Naive thymus-derived CD4-positive, alpha-beta T cell (primary cell): ENCODE results near the gene TEKTIP1. TPM values are rescaled to one million over a fixed set of nuclear protein-coding genes. Genes with fewer than 3 reads are reported as not detected.
A peak's percentile ranks its signal among the peaks of the same experiment; 100 is the strongest.

Experiments
- ATAC-seq: fragments of 150-1000 bp; cut with Tn5 transposase; 2 replicates; pipeline ENCODE4 v1.10.0; 2021; ENCODE audit warnings: mild to moderate bottlenecking, moderate library complexity
- CTCF ChIA-PET: fragments of 350-600 bp; sonication (Branson Sonifier 250); formaldehyde crosslinking; loops from one replicate; lab custom pipeline; 2021; ENCODE audit warnings: antibody characterized with exemption; lab: Charles Lee
- POLR2A ChIA-PET: fragments of 350-600 bp; sonication (Branson Sonifier 250); formaldehyde crosslinking; loops from one replicate; lab custom pipeline; 2021; ENCODE audit warnings: antibody characterized with exemption, inconsistent platforms; lab: Charles Lee
- DNase-seq, 9 donors: peaks; one replicate each; pipeline versions ENCODE4 v3.0.0 to v3.0.0-alpha.2; 2020 to 2022; ENCODE audit warnings: mixed read lengths in 1 of 9
- H3K27ac ChIP-seq: one replicate; pipeline ENCODE4 v1.7.0; 2013; ENCODE audit warnings: mild to moderate bottlenecking, low read depth, low read length, moderate library complexity
- H3K27me3 ChIP-seq, 2 donors: one replicate each; pipeline ENCODE4 v1.7.0; 2013; ENCODE audit warnings: low read length in 2 of 2, mild to moderate bottlenecking in 2 of 2, moderate library complexity in 2 of 2; ENCODE audit not compliant: control insufficient read depth in 2 of 2, insufficient read depth in 2 of 2
- H3K36me3 ChIP-seq, 3 experiments: 1 replicate in 2 of 3; 2 replicates in 1 of 3; pipeline ENCODE4 v1.7.0; 2013; ENCODE audit warnings: low read length in 3 of 3, mild to moderate bottlenecking in 3 of 3, moderate library complexity in 1 of 3; ENCODE audit not compliant: insufficient read depth in 3 of 3, control insufficient read depth in 2 of 3
- H3K4me1 ChIP-seq, 2 donors: one replicate each; pipeline ENCODE4 v1.7.0; 2013; ENCODE audit warnings: low read length in 2 of 2, mild to moderate bottlenecking in 2 of 2, moderate library complexity in 1 of 2; ENCODE audit not compliant: control insufficient read depth in 2 of 2, insufficient read depth in 2 of 2
- H3K4me3 ChIP-seq: 2 replicates; pipeline ENCODE4 v1.7.0; 2013; ENCODE audit warnings: mild to moderate bottlenecking, low read length
- H3K9me3 ChIP-seq, 3 experiments: 1 replicate in 2 of 3; 2 replicates in 1 of 3; pipeline ENCODE4 v1.7.0; 2013; ENCODE audit warnings: low read length in 3 of 3; ENCODE audit not compliant: control insufficient read depth in 2 of 3
- H3K27ac Mint-ChIP-seq, 9 donors: one replicate each; pipeline ENCODE4 v1.8.0; 2020 to 2022; ENCODE audit warnings: mixed read lengths in 9 of 9, mild to moderate bottlenecking in 8 of 9, moderate library complexity in 5 of 9, inconsistent platforms in 2 of 9
- H3K27me3 Mint-ChIP-seq, 5 donors: one replicate each; pipeline ENCODE4 v1.8.0; 2021 to 2022; ENCODE audit warnings: mixed read lengths in 5 of 5, mild to moderate bottlenecking in 1 of 5
- H3K36me3 Mint-ChIP-seq, 5 donors: one replicate each; pipeline ENCODE4 v1.8.0; 2020 to 2022; ENCODE audit warnings: mixed read lengths in 5 of 5, mild to moderate bottlenecking in 3 of 5, inconsistent platforms in 1 of 5
- H3K4me1 Mint-ChIP-seq, 7 donors: one replicate each; pipeline ENCODE4 v1.8.0; 2020 to 2022; ENCODE audit warnings: mixed read lengths in 7 of 7, mild to moderate bottlenecking in 3 of 7, inconsistent platforms in 1 of 7
- H3K4me3 Mint-ChIP-seq, 10 donors: one replicate each; pipeline ENCODE4 v1.8.0; 2020 to 2022; ENCODE audit warnings: mild to moderate bottlenecking in 10 of 10, mixed read lengths in 10 of 10, moderate library complexity in 6 of 10, inconsistent platforms in 2 of 10
- H3K9me3 Mint-ChIP-seq, 11 donors: one replicate each; pipeline ENCODE4 v1.8.0; 2020 to 2022; ENCODE audit warnings: mixed read lengths in 11 of 11, mild to moderate bottlenecking in 4 of 11, inconsistent platforms in 1 of 11, moderate library complexity in 1 of 11
- intact Hi-C, 2 donors: fragments of 100-400 bp; cut with micrococcal nuclease; formaldehyde crosslinking; loops; one replicate each; pipeline ENCODE4 v1.15.1; 2023
- polyA plus RNA-seq, 2 donors: library from polyadenylated mRNA; unstranded; fragments of 300-500 nt; fragmentation: Illumina TruSeq; gene quantifications; one replicate each; pipeline ENCODE4 v1.2.3, GENCODE V29; 2021
- total RNA-seq, 6 experiments: library from RNA in 5 of 6; stranded (reverse) in 5 of 6; gene quantifications; 1 replicate in 5 of 6; 2 replicates in 1 of 6; pipeline ENCODE4 v1.2.3 and lab custom pipeline; 2021 to 2026

Gene TEKTIP1
- total and polyA plus RNA-seq, 7 experiments from 2014 or later: 5.6 to 11.5 (median 10.6) TPM; not detected in 2

DNA sequence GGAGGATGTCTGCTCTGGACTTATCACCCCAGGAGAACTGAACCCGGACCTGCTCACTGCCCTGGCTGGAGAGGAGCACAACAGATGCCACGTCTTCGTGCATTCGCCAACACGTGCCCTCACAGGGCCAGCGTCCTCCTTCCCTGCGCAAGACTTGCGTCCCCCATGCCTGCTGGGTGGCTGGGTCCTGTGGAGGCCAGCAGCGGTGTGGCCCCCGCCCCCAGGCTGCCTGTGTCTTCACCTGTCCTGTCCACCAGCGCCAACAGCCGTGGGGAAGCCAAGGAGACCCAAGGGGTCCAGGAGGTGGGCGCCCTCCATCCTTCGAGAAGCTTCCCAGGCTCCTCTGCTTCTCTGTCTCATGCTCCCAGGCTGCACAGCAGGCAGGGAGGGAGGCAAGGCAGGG is 3.4 kb upstream of the TEKTIP1 start:
- Histone ChIP-seq H3K27ac (no peak overlapping the region), H3K4me1 (no peaks in the 10 kb centered on the region), H3K27me3 (no peaks in the 10 kb centered on the region), H3K4me3 (no peak overlapping the region), H3K9me3 (no peaks in the 10 kb centered on the region), H3K36me3 (peaks cover 0 to 70% (median 0%) of the 10 kb centered on the region in 3 experiments)
- Mint-ChIP-seq H3K4me3 (no peak overlapping the region), H3K4me1 (peaks cover 0 to 2% (median 0%) of the 10 kb centered on the region in 7 donors), H3K27me3 (no peaks in the 10 kb centered on the region), H3K27ac (no peak overlapping the region), H3K36me3 (peaks cover 4 to 22% (median 7%) of the 10 kb centered on the region in 5 donors), H3K9me3 (peaks cover 0 to 2% (median 0%) of the 10 kb centered on the region in 11 donors)
- no peak for DNase-seq
- ChIA-PET POLR2A (no interaction called here), CTCF (no interaction called here)
- intact Hi-C loops: no loop called here
- ATAC-seq: no peak

DNA sequence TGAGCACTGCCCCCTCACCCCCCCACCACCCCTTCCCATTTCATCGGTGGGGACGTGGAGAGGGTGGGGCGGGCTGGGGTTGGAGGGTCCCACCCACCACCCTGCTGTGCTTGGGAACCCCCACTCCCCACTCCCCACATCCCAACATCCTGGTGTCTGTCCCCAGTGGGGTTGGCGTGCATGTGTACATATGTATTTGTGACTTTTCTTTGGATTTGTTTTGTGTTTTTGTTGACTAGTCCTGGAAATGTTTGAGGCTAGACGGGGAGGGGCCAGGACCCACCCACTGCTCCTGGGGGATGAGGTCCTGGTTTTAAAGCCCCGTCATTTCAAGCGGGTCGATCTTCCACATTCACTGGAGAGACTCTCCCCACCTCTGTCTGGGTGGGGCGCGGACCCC is 3.0 kb upstream of the TEKTIP1 start:
- Mint-ChIP-seq H3K36me3 (peaks cover 4 to 22% (median 7%) of the 10 kb centered on the region in 5 donors), H3K4me1 (peaks cover 0 to 2% (median 0%) of the 10 kb centered on the region in 7 donors), H3K27ac (peak overlapping the region in 2 of 9 donors; percentile 52 to 63), H3K4me3 (no peak overlapping the region), H3K9me3 (peaks cover 0 to 2% (median 0%) of the 10 kb centered on the region in 11 donors), H3K27me3 (no peaks in the 10 kb centered on the region)
- Histone ChIP-seq H3K27me3 (no peaks in the 10 kb centered on the region), H3K4me1 (no peaks in the 10 kb centered on the region), H3K9me3 (no peaks in the 10 kb centered on the region), H3K27ac (no peak overlapping the region), H3K36me3 (peaks cover 0 to 65% (median 0%) of the 10 kb centered on the region in 3 experiments), H3K4me3 (no peak overlapping the region)
- DNase-seq: no peak
- intact Hi-C loops: no loop called here
- ChIA-PET CTCF (no interaction called here), POLR2A (no interaction called here)
- no peak for ATAC-seq

DNA sequence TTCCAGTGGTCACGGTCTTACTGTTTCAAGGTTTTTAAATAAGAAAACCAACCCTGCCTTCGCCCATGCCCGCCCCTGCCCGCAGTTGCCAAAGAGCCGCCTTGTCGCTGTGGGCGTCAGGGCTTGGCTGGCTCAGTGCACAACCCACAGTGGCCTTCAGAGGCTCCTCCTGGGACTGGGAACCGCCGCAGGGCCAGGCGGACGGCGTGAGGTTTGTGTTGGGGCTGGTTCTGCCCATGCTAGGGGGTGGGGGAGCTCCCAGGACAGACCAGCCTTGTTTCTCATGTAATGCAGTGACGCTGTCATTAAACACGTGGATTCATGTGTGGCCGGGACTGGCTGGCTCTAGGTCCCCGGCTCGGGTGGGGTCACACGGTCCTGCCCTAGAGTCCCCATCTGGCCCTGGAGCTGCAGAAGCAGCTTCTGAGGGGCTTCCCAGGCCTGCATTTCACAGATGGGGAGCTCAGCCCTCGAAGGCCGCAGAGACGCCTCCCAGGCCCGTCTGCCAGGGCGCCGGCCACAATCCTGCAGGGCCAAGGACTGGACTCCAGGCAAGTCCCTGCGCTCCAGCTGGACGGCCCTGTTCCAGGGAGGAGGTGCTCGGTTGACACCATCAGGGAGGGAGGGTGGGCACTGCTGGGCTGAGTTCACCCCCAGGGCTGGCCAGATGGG is 2.4 kb upstream of the TEKTIP1 start:
- POLR2A ChIA-PET: interaction anchor here (0.5 kb wide), 1 partner anchor 740 kb away, joined by 3 read pairs; no protein-coding TSS in a partner anchor
- Mint-ChIP-seq H3K4me1 (peaks cover 0 to 2% (median 0%) of the 10 kb centered on the region in 7 donors), H3K9me3 (peaks cover 0 to 2% (median 0%) of the 10 kb centered on the region in 11 donors), H3K4me3 (no peak overlapping the region), H3K36me3 (peaks cover 4 to 18% (median 7%) of the 10 kb centered on the region in 5 donors), H3K27me3 (no peaks in the 10 kb centered on the region), H3K27ac (peak overlapping the region in 1 of 9 donors; percentile 52)
- Histone ChIP-seq H3K9me3 (no peaks in the 10 kb centered on the region), H3K4me3 (no peak overlapping the region), H3K27ac (no peak overlapping the region), H3K36me3 (peaks cover 0 to 60% (median 0%) of the 10 kb centered on the region in 3 experiments), H3K27me3 (no peaks in the 10 kb centered on the region), H3K4me1 (no peaks in the 10 kb centered on the region)
- ATAC-seq (no peak), DNase-seq (no peak)
- CTCF ChIA-PET: no interaction called here
- intact Hi-C loops: no loop called here

DNA sequence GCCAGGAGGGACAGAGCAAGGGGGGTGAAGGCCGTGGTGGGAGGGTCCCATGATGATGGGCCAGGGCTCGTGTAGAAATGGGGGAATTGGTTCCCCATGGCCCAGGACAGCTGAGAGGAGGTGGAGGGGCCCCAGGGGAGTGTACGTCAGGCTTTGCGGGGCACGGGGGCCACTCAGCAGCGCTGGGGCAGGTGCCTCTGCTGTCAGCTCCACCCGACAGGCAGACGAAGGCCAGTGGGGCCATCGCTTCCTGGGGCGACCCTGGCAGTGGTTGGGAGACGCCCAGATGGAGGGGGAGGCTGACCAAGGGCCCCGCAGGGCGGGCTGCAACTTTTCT is 1.9 kb upstream of the TEKTIP1 start:
- H3K36me3 ChIP-seq: peaks cover 0 to 55% (median 0%) of the 10 kb centered on the region in 3 experiments
- Mint-ChIP-seq H3K9me3 (peaks cover 0 to 2% (median 0%) of the 10 kb centered on the region in 11 donors), H3K4me1 (peaks cover 0 to 2% (median 0%) of the 10 kb centered on the region in 7 donors), H3K27ac (no peak overlapping the region), H3K4me3 (no peak overlapping the region), H3K36me3 (peaks cover 4 to 18% (median 7%) of the 10 kb centered on the region in 5 donors), H3K27me3 (no peaks in the 10 kb centered on the region)
- no peak overlapping the region for H3K27ac ChIP-seq
- ChIA-PET CTCF (no interaction called here), POLR2A (no interaction called here)
- H3K4me3 ChIP-seq: no peak overlapping the region
- no peaks in the 10 kb centered on the region for H3K9me3 ChIP-seq
- no peak for ATAC-seq
- H3K27me3 ChIP-seq: no peaks in the 10 kb centered on the region
- intact Hi-C loops: no loop called here
- H3K4me1 ChIP-seq: no peaks in the 10 kb centered on the region
- DNase-seq: no peak

DNA sequence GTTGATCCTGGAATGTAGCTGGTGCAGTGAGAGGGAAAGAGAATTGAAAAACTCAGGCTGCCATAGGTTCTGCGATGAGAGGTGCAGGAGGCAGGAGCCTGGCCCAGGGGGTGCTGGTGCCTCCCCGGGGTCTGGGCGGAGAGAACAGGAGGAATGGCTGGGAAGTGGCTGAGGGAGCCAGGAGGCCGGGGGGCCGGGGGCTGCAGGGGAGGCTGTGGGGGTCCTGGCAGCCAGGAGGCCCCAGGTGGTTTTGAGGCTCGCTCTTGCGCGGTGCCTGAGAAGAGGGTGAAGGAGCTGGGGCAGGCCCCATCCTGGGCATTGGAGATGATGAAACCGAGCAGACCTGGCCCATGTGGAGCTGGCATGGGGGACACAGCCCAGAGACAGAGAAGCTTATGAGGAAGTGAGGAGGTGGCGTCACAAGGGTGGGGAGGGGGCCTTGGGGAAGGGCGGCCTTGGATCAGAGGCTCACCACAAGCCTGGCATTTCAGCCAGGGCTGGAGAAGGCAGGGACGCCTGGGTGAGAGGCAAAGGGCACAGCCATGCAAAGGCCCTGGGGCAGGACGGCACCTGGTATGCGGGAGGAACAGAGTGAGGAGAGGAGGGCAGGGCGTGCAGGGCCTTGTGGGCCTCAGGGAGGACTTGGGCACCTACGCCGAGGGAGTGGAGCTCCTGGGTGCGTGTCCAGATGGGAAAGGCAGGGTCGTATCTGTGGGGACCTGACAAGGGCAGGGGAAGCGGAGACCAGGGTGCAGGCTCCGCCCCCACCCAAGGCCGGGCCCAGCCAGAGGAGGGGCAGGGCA is 1.3 kb upstream of the TEKTIP1 start:
- CTCF ChIA-PET: no interaction called here
- POLR2A ChIA-PET: no interaction called here
- Mint-ChIP-seq H3K27me3 (no peaks in the 10 kb centered on the region), H3K9me3 (peaks cover 0 to 2% (median 0%) of the 10 kb centered on the region in 11 donors), H3K4me1 (peaks cover 0 to 2% (median 0%) of the 10 kb centered on the region in 7 donors), H3K27ac (peak overlapping the region in 2 of 9 donors; percentile 40 to 76), H3K4me3 (no peak overlapping the region), H3K36me3 (peaks cover 4 to 18% (median 7%) of the 10 kb centered on the region in 5 donors)
- ATAC-seq: peak; percentile 28
- Histone ChIP-seq H3K27me3 (no peaks in the 10 kb centered on the region), H3K4me3 (no peak overlapping the region), H3K36me3 (peaks cover 0 to 50% (median 0%) of the 10 kb centered on the region in 3 experiments), H3K4me1 (no peaks in the 10 kb centered on the region), H3K9me3 (no peaks in the 10 kb centered on the region), H3K27ac (no peak overlapping the region)
- no peak for DNase-seq
- intact Hi-C loops: no loop called here

DNA sequence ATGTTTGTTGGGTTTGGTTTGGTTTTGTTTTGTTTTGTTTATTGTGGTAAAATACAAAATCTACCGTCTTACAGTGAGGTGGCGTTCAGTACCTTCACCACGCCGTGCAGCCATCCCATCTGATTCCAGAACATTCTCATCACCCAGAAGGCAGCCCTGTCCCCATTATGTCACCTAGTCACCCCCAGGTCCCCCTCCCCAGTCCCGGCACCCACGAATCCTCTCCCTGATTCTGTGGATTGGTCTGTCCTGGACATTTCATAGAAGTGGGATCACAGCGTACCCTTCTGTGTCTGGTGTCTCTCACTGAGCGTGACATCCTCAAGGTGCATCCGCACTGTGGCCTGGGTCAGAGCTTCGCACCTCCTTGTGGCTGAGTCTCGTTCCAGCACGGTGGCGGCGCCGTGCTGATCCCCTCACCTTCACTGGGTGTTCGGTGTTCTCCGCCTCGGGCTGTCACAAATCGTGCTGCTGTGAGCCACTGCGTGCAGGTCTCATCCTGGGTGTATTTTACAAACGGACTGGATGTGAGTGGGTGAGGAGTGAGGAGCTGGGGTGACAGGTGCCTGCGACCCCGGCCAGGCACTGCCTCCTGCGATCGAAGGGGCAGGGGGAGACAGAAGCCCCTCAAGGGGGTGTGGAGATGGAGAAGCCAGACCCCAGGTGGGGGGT is 580 bp upstream of the TEKTIP1 start:
- H3K27me3 ChIP-seq: no peaks in the 10 kb centered on the region
- peak overlapping the region in 4 of 9 donors; percentile 23 to 76 (median 38) for H3K27ac Mint-ChIP-seq
- no peak overlapping the region for H3K4me3 ChIP-seq
- no peaks in the 10 kb centered on the region for H3K9me3 ChIP-seq
- CTCF ChIA-PET: no interaction called here
- no peak overlapping the region for H3K4me3 Mint-ChIP-seq
- H3K36me3 Mint-ChIP-seq: peaks cover 4 to 17% (median 7%) of the 10 kb centered on the region in 5 donors
- H3K9me3 Mint-ChIP-seq: peaks cover 0 to 2% (median 0%) of the 10 kb centered on the region in 11 donors
- no peaks in the 10 kb centered on the region for H3K27me3 Mint-ChIP-seq
- H3K36me3 ChIP-seq: peaks cover 0 to 49% (median 0%) of the 10 kb centered on the region in 3 experiments
- no peaks in the 10 kb centered on the region for H3K4me1 ChIP-seq
- intact Hi-C loops: no loop called here
- DNase-seq (no peak), ATAC-seq (no peak)
- peaks cover 0 to 2% (median 0%) of the 10 kb centered on the region in 7 donors for H3K4me1 Mint-ChIP-seq
- H3K27ac ChIP-seq: no peak overlapping the region
- POLR2A ChIA-PET: no interaction called here
